Nephron (organoid): ENCODE results near the gene ODAM.
"Not testable (repeated sequence)": the region's sequence is repeated elsewhere in the genome, so short reads cannot be mapped to it uniquely, and the experiment has no call there.

Experiments
- H3K27ac Mint-ChIP-seq, 3 experiments: 2 replicates each; pipeline ENCODE4 v1.8.0; 2020; ENCODE audit warnings: mixed read lengths in 3 of 3, mild to moderate bottlenecking in 2 of 3, moderate library complexity in 1 of 3
- H3K27me3 Mint-ChIP-seq: 2 replicates; pipeline ENCODE4 v1.8.0; 2021; ENCODE audit warnings: low read depth, mild to moderate bottlenecking, moderate library complexity, mixed read lengths
- H3K36me3 Mint-ChIP-seq: 2 replicates; pipeline ENCODE4 v1.8.0; 2020; ENCODE audit warnings: low read depth, mixed read lengths
- H3K4me1 Mint-ChIP-seq: 2 replicates; pipeline ENCODE4 v1.8.0; 2020; ENCODE audit warnings: mixed read lengths
- H3K4me3 Mint-ChIP-seq, 3 experiments: 2 replicates each; pipeline ENCODE4 v1.8.0; 2020; ENCODE audit warnings: mild to moderate bottlenecking in 3 of 3, mixed read lengths in 3 of 3, moderate library complexity in 2 of 3
- H3K9me3 Mint-ChIP-seq: 2 replicates; pipeline ENCODE4 v1.8.0; 2020; ENCODE audit warnings: mixed read lengths
- TF ChIP-seq, protein P1 (sequence below), 3 experiments: fragments of 200-600 bp; sonication (generic); IDR thresholded peaks; one replicate each; pipeline ENCODE4 v1.5.0; 2021; ENCODE audit warnings: antibody characterized with exemption in 3 of 3; ENCODE audit not compliant: unreplicated experiment in 3 of 3

The ODAM gene

DNA sequence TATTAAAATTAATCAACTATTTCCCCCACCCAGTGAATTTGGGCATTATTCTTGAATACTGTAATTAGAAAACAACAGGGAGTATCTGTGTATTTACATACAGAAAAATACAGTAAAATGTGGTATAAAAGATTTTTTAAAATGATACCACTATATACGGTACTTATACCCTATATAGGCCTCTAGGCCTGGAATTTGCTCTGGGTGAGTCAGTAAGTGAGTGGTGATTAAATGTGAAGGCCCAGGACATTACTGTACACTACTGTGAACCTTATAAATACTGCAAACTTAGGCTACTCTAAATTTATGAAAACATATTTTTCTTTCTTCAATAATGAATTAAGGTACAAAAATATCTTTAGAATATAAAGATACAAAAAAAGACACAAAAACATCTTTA is 40.6 kb downstream of the ODAM start:
- Mint-ChIP-seq H3K4me3 (no peak overlapping the region), H3K27me3 (no peaks in the 10 kb centered on the region), H3K9me3 (no peaks in the 10 kb centered on the region), H3K36me3 (no peaks in the 10 kb centered on the region), H3K4me1 (no peaks in the 10 kb centered on the region), H3K27ac (no peak overlapping the region)
- TF ChIP-seq, protein P1, sequence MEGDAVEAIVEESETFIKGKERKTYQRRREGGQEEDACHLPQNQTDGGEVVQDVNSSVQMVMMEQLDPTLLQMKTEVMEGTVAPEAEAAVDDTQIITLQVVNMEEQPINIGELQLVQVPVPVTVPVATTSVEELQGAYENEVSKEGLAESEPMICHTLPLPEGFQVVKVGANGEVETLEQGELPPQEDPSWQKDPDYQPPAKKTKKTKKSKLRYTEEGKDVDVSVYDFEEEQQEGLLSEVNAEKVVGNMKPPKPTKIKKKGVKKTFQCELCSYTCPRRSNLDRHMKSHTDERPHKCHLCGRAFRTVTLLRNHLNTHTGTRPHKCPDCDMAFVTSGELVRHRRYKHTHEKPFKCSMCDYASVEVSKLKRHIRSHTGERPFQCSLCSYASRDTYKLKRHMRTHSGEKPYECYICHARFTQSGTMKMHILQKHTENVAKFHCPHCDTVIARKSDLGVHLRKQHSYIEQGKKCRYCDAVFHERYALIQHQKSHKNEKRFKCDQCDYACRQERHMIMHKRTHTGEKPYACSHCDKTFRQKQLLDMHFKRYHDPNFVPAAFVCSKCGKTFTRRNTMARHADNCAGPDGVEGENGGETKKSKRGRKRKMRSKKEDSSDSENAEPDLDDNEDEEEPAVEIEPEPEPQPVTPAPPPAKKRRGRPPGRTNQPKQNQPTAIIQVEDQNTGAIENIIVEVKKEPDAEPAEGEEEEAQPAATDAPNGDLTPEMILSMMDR (IDR thresholded peaks at IDR 0.05; ENCODE audit: unreplicated experiment in 3 of 3): no peak

DNA sequence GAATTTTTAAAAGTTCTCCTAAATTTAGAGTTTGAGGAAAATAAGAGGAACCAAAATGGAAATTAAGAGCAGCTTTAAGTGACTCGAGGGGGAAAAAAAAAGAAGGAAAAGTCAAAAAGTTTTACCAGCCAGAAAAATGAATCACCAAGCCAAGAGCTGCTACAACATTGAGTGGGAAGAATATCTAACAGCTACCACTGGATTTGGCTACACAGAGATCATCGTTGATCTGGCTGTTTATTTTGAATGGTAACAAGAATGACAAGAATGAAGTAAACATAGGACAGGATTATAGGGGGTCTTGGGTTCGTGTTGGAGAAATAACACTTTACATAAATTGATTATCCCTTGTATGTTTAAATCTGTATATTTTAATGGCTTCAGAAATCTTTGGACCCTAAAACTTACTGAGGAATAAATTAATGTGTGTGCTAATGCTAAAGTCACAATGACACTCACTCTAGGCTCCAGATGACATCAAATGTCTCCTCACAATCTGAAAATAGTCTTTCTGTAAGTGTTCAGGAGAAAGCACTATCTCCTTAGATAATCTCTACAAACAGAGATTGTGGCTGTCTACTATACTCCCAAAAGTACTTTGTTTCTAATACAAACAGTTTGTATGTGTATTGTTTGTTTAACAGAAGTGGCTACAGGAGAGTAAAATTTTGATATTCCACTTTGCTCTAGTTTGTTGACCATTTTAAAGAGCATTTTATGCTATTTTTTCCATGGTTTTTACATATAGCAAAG is 43.8 kb downstream of the ODAM start:
- H3K4me1 Mint-ChIP-seq: no peaks in the 10 kb centered on the region
- peak overlapping the region in 2 of 3 experiments; percentile 10 to 63 for H3K27ac Mint-ChIP-seq
- no peak overlapping the region for H3K4me3 Mint-ChIP-seq
- TF ChIP-seq, protein P1 (IDR thresholded peaks at IDR 0.05; ENCODE audit: unreplicated experiment in 3 of 3): no peak
- H3K9me3 Mint-ChIP-seq: no peaks in the 10 kb centered on the region
- H3K36me3 Mint-ChIP-seq: no peaks in the 10 kb centered on the region
- no peaks in the 10 kb centered on the region for H3K27me3 Mint-ChIP-seq

- H3K4me3 Mint-ChIP-seq: no peak overlapping the region
- peak overlapping the region in 2 of 3 experiments; percentile 63 to 72 for H3K27ac Mint-ChIP-seq
- TF ChIP-seq, protein P1 (IDR thresholded peaks at IDR 0.05; ENCODE audit: unreplicated experiment in 3 of 3): no peak
- H3K36me3 Mint-ChIP-seq: no peaks in the 10 kb centered on the region
- no peaks in the 10 kb centered on the region for H3K9me3 Mint-ChIP-seq
- H3K4me1 Mint-ChIP-seq: no peaks in the 10 kb centered on the region
- no peaks in the 10 kb centered on the region for H3K27me3 Mint-ChIP-seq
Measured at GRCh38 chr4:70239884-70240591, 44.5 kb downstream of the ODAM start.

DNA sequence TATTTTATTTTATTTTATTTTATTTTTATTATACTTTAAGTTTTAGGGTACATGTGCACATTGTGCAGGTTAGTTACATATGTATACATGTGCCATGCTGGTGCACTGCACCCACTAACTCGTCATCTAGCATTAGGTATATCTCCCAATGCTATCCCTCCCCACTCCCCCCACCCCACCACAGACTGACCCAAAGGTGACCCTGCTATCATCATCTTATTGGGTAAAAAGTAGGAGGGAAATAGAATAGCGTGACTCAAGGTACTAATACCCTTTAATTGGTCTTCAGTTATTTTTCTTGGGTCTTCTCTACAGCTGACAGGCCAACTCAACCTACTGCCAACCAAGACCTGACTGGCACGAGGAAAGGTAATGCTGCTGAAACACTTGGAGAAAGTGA is 46.8 kb downstream of the ODAM start, which contains the start of gene CSN3:
Gene CSN3, plus strand, starts transcription at position 301 of the 400 bp plus-strand sequence. CDS start 2,223 bp downstream, outside the sequence.
- H3K4me1 Mint-ChIP-seq, H3K9me3 Mint-ChIP-seq, H3K4me3 Mint-ChIP-seq, H3K27me3 Mint-ChIP-seq, H3K36me3 Mint-ChIP-seq: not testable (repeated sequence)
- peak within 1 kb of the TSS in 1 of 3 experiments; percentile 63 for H3K27ac Mint-ChIP-seq

DNA sequence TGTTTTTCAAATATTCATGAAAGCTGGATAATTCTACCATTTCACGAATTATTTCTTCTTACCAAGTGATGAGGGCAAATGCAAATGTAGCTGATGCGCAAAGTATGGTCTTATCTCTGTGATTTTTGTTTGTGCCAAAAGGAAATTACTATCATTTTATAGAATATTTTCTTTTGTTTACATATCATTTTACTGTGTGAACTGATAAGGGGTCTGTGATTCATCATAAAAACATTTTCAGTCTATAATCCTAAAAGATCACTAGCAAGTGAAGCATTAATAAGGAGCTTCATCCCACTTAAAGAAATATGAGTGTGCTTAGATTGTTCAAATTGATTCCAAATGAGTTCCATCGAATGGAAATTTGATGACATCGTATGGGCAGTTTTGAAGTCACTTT is 47.6 kb downstream of the ODAM start:
- H3K27ac Mint-ChIP-seq: no peak overlapping the region
- no peaks in the 10 kb centered on the region for H3K9me3 Mint-ChIP-seq
- H3K4me3 Mint-ChIP-seq: no peak overlapping the region
- no peaks in the 10 kb centered on the region for H3K27me3 Mint-ChIP-seq
- H3K36me3 Mint-ChIP-seq: no peaks in the 10 kb centered on the region
- TF ChIP-seq, protein P1 (IDR thresholded peaks at IDR 0.05; ENCODE audit: unreplicated experiment in 3 of 3): no peak
- no peaks in the 10 kb centered on the region for H3K4me1 Mint-ChIP-seq

GRCh38 chr4:70251250-70251944 is 55.9 kb downstream of the ODAM start:
- Mint-ChIP-seq H3K4me1 (no peaks in the 10 kb centered on the region), H3K9me3 (no peaks in the 10 kb centered on the region), H3K27me3 (no peaks in the 10 kb centered on the region), H3K27ac (no peak overlapping the region), H3K4me3 (no peak overlapping the region), H3K36me3 (no peaks in the 10 kb centered on the region)
- TF ChIP-seq, protein P1 (IDR thresholded peaks at IDR 0.05; ENCODE audit: unreplicated experiment in 3 of 3): no peak
